Right atrium auricular region (tissue), 2 donors: ENCODE measurements around the gene INO80E. TPM values are rescaled to one million over a fixed set of nuclear protein-coding genes. Genes with fewer than 3 reads are reported as not detected.

Experiments
- DNase-seq: peaks from one replicate; pipeline ENCODE4 v3.0.0-alpha.2; 2019; ENCODE audit warnings: low spot score
- H3K27ac ChIP-seq, 2 donors: fragments of 200-600 bp; sonication (generic); 1 replicate in 1 of 2; 2 replicates in 1 of 2; pipeline ENCODE4 v1.5.1; 2016 to 2019
- H3K27me3 ChIP-seq, 2 donors: fragments of 200-600 bp; sonication (generic); one replicate each; pipeline versions ENCODE4 v1.5.1 to v1.6.0; 2017 to 2019
- H3K36me3 ChIP-seq: fragments of 200-600 bp; sonication (generic); one replicate; pipeline ENCODE4 v1.5.1; 2016
- H3K4me1 ChIP-seq, 2 donors: fragments of 200-600 bp; sonication (generic); one replicate each; pipeline versions ENCODE4 v1.5.1 to v1.6.0; 2017 to 2019
- H3K4me3 ChIP-seq, 2 donors: fragments of 200-600 bp; sonication (generic); 1 replicate in 1 of 2; 2 replicates in 1 of 2; pipeline ENCODE4 v1.5.1; 2017 to 2019; ENCODE audit warnings: mild to moderate bottlenecking in 1 of 2, moderate library complexity in 1 of 2
- H3K9me3 ChIP-seq, 2 donors: fragments of 200-600 bp; sonication (generic); one replicate each; pipeline ENCODE4 v1.5.1; 2019
- total RNA-seq, 2 donors: library from RNA; depleted of rRNA; stranded (reverse); fragments of >200 nt; gene quantifications; one replicate each; pipeline ENCODE4 v1.1.0, GENCODE V29; 2016
- TF ChIP-seq, protein P1 (sequence below), 2 donors: fragments of 200-600 bp; sonication (generic); IDR thresholded peaks; one replicate each; pipeline ENCODE4 v1.5.1; 2019; ENCODE audit warnings: antibody characterized with exemption in 2 of 2

INO80E gene
- total RNA-seq, 2 donors from 2014 or later = 33.4 to 117 TPM

- Histone ChIP-seq H3K27me3 (no peaks in the 10 kb centered on the region), H3K4me3 (no peak overlapping the region), H3K4me1 (peaks cover 0 to 19% of the 10 kb centered on the region in 2 donors), H3K9me3 (no peaks in the 10 kb centered on the region), H3K36me3 (no peaks in the 10 kb centered on the region), H3K27ac (no peak overlapping the region)
- TF ChIP-seq, protein P1, sequence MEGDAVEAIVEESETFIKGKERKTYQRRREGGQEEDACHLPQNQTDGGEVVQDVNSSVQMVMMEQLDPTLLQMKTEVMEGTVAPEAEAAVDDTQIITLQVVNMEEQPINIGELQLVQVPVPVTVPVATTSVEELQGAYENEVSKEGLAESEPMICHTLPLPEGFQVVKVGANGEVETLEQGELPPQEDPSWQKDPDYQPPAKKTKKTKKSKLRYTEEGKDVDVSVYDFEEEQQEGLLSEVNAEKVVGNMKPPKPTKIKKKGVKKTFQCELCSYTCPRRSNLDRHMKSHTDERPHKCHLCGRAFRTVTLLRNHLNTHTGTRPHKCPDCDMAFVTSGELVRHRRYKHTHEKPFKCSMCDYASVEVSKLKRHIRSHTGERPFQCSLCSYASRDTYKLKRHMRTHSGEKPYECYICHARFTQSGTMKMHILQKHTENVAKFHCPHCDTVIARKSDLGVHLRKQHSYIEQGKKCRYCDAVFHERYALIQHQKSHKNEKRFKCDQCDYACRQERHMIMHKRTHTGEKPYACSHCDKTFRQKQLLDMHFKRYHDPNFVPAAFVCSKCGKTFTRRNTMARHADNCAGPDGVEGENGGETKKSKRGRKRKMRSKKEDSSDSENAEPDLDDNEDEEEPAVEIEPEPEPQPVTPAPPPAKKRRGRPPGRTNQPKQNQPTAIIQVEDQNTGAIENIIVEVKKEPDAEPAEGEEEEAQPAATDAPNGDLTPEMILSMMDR (IDR thresholded peaks at IDR 0.05) = peak in 1 of 2 donors; percentile 22
- DNase-seq = no peak
These were observed 59.0 kb downstream of the INO80E start for GRCh38 chr16:30054959-30055553.

Other genes starting within 250 kb of the INO80E start
- gene ZG16, start 218.0 kb upstream of the INO80E start, total RNA-seq = not detected
- 10 to 100 TPM; 10.1 to 17.1 TPM for gene KIF22, start 205.5 kb upstream of the INO80E start, total RNA-seq
- 10 to 100 TPM; 33.0 to 86.6 TPM for gene MAZ, start 189.7 kb upstream of the INO80E start, total RNA-seq
- under 1 TPM; 0.51 to 0.52 TPM for gene PRRT2, start 184.0 kb upstream of the INO80E start, total RNA-seq
- 10 to 100 TPM; 23.5 to 27.3 TPM for gene PAGR1, start 180.1 kb upstream of the INO80E start, total RNA-seq
- 10 to 100 TPM; 44.4 to 77.9 TPM for gene MVP, start 175.8 kb upstream of the INO80E start, total RNA-seq
- gene CDIPT, start 133.0 kb upstream of the INO80E start, total RNA-seq = 100 to 1,000 TPM; 135 to 138 TPM
- gene SEZ6L2, start 96.7 kb upstream of the INO80E start, total RNA-seq = 1 to 10 TPM; 2.6 to 4.6 TPM
- 1 to 10 TPM; 1.5 to 3.2 TPM for gene ASPHD1, start 95.8 kb upstream of the INO80E start, total RNA-seq
- gene KCTD13, start 70.0 kb upstream of the INO80E start, total RNA-seq = 1 to 10 TPM; 6.4 to 6.5 TPM
- 100 to 1,000 TPM; 100 to 107 TPM for gene TMEM219, start 34.2 kb upstream of the INO80E start, total RNA-seq
- gene TAOK2, start 22.4 kb upstream of the INO80E start, total RNA-seq = 10 to 100 TPM; 29.1 to 36.7 TPM
- 10 to 100 TPM; 10.3 to 11.4 TPM for gene HIRIP3, start 624 bp upstream of the INO80E start, total RNA-seq
- gene DOC2A, start 14.8 kb downstream of the INO80E start, total RNA-seq = not detected
- not detected for gene C16orf92, start 27.0 kb downstream of the INO80E start, total RNA-seq
- not detected for gene TLCD3B, start 35.0 kb downstream of the INO80E start, total RNA-seq
- 1,000 to 10,000 TPM; 2,869 to 3,626 TPM for gene ALDOA, start 69.5 kb downstream of the INO80E start, total RNA-seq
- gene PPP4C, start 79.8 kb downstream of the INO80E start, total RNA-seq = 10 to 100 TPM; 23.2 to 32.7 TPM
- gene TBX6, start 95.7 kb downstream of the INO80E start, total RNA-seq = under 1 TPM in 1 of 2 donors, not detected in 1; 0.43 TPM
- gene YPEL3, start 100.0 kb downstream of the INO80E start, total RNA-seq = 100 to 1,000 TPM; 129 to 140 TPM
- gene GDPD3, start 117.3 kb downstream of the INO80E start, total RNA-seq = 1 to 10 TPM in 1 of 2 donors, not detected in 1; 1.7 TPM
- gene MAPK3, start 127.0 kb downstream of the INO80E start, total RNA-seq = 10 to 100 TPM; 27.9 to 76.6 TPM
- gene CORO1A, start 187.4 kb downstream of the INO80E start, total RNA-seq = 10 to 100 TPM in 1 of 2 donors, 1 to 10 TPM in 1; 5.4 to 18.6 TPM
- gene BOLA2B, start 197.4 kb downstream of the INO80E start, total RNA-seq = 100 to 1,000 TPM; 143 to 187 TPM
- 10 to 100 TPM; 25.1 to 36.3 TPM for gene SLX1A, start 197.6 kb downstream of the INO80E start, total RNA-seq
- 1 to 10 TPM; 2.0 to 7.4 TPM for gene SULT1A3, start 203.0 kb downstream of the INO80E start, total RNA-seq